Esophagus squamous epithelium (tissue), 5 donors: Measurements from ENCODE around the gene FARP2. TPM values are rescaled to one million over a fixed set of nuclear protein-coding genes. Genes with fewer than 3 reads are reported as not detected.

Source experiments
- DNase-seq: peaks from one replicate; lab custom pipeline; 2025; lab: John Stamatoyannopoulos, UW
- H3K27ac ChIP-seq, 4 donors: fragments of 200-600 bp; sonication (generic); one replicate each; pipeline ENCODE4 v1.5.1; 2016 to 2019; ENCODE audit warnings: mild to moderate bottlenecking in 1 of 4
- H3K27me3 ChIP-seq, 4 donors: fragments of 200-600 bp; sonication (generic); 1 replicate in 3 of 4; 2 replicates in 1 of 4; pipeline versions ENCODE4 v1.5.1 to v1.6.0; 2017 to 2021; ENCODE audit warnings: antibody characterized with exemption in 1 of 4
- H3K36me3 ChIP-seq, 3 donors: fragments of 200-600 bp; sonication (generic); one replicate each; pipeline ENCODE4 v1.5.1; 2016 to 2019
- H3K4me1 ChIP-seq, 3 donors: fragments of 200-600 bp; sonication (generic); one replicate each; pipeline ENCODE4 v1.5.1; 2017 to 2019
- H3K4me3 ChIP-seq, 4 donors: fragments of 200-600 bp; sonication (generic); 1 replicate in 3 of 4; 2 replicates in 1 of 4; pipeline ENCODE4 v1.5.1; 2016 to 2019; ENCODE audit warnings: mild to moderate bottlenecking in 2 of 4, moderate library complexity in 1 of 4
- H3K9me3 ChIP-seq, 3 donors: fragments of 200-600 bp; sonication (generic); one replicate each; pipeline ENCODE4 v1.5.1; 2016 to 2019
- CTCF ChIP-seq, 6 experiments: fragments of 450-650 bp in 4 of 6; fragments of 200-600 bp in 2 of 6; sonication (generic) in 2 of 6; IDR thresholded peaks; one replicate each; pipeline ENCODE4 v1.5.1; 2016 to 2019; ENCODE audit warnings: antibody characterized with exemption in 6 of 6, mild to moderate bottlenecking in 4 of 6, moderate library complexity in 4 of 6
- POLR2A ChIP-seq, 4 donors: fragments of 450-650 bp; IDR thresholded peaks; one replicate each; pipeline ENCODE4 v1.6.1; 2017; ENCODE audit warnings: antibody characterized with exemption in 4 of 4, mild to moderate bottlenecking in 4 of 4, moderate library complexity in 3 of 4
- WGBS, 2 donors: methylation state at CpG; one replicate each; pipeline ENCODE4 v1.1.5; 2018; 5-methylcytosine and 5-hydroxymethylcytosine counted together
- intact Hi-C: fragments of 100-400 bp; cut with DNase I; formaldehyde crosslinking; loops from one replicate; pipeline ENCODE4 v1.15.0; 2022
- total RNA-seq, 4 donors: library from RNA; depleted of rRNA; stranded (reverse); fragments of >200 nt; gene quantifications; one replicate each; pipeline ENCODE4 v1.1.0, GENCODE V29; 2016
- donor health status: DM: yes; HTN: yes; CAD: no.

FARP2 gene
- total RNA-seq, 4 donors from 2014 or later: 20.8 to 41.8 (median 37.1) TPM

- Histone ChIP-seq H3K4me3 (no peak overlapping the region), H3K4me1 (peaks cover 0 to 52% (median 19%) of the 10 kb centered on the region in 3 donors), H3K27ac (no peak overlapping the region), H3K27me3 (no peaks in the 10 kb centered on the region), H3K36me3 (peaks cover 0 to 14% (median 0%) of the 10 kb centered on the region in 3 donors), H3K9me3 (no peaks in the 10 kb centered on the region)
- intact Hi-C loops: no loop called here
- WGBS, 2 donors: 85 to 93% methylated on average over 7 of the region's 7 CpGs
- DNase-seq: no peak
- no peak for TF ChIP-seq POLR2A (IDR thresholded peaks at IDR 0.05)
- no peak for TF ChIP-seq CTCF (IDR thresholded peaks at IDR 0.05)
These were observed 3.5 kb downstream of the FARP2 start for GRCh38 chr2:241359481-241360045.

DNA sequence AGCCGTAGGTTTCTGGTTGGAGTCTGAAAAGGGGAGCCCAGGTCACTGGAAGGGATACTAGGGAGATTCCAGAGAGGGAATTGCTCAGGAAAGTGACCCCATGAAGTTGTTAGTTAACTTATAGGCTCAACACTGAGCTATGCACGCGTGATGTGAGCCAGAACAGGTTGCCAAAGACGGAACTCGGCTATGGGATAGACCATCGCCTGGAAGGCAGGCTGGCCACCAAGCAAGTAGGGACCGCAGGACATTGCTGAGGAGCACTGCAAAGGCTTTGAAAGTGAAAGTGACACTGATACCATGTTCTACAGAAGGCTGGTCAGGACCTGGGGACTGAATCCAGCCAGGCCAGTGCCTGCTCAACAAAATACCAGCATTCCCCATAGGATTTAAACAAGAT lies 7.3 kb downstream of the FARP2 start:
- H3K36me3 ChIP-seq: peaks cover 0 to 11% (median 0%) of the 10 kb centered on the region in 3 donors
- WGBS, 2 donors: 91 to 93% methylated on average over 6 to 7 of the region's 7 CpGs
- H3K4me1 ChIP-seq: peaks cover 0 to 35% (median 3%) of the 10 kb centered on the region in 3 donors

DNA sequence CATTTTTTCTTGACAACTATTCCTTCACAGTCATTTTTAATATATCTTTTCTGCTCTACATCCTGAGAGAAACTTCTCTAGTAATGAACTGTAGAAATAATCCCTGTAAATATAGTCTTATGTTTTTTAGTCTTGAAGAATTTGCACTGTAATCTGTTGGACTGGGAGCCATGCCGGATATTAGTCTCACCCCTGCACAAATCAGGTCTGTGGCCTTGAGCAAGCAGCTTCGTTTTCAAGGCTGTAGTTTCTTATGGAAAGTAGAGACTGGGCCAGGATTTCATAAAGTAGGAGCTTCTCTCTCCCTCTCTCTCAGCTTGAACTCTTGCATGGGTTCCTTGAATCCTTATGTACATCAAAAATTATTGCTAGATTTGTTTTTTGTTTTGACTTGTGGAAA lies 8.7 kb downstream of the FARP2 start:
- intact Hi-C loops: no loop called here
- H3K27me3 ChIP-seq: no peaks in the 10 kb centered on the region
- peaks cover 0 to 29% (median 0%) of the 10 kb centered on the region in 3 donors for H3K4me1 ChIP-seq
- no peak for TF ChIP-seq POLR2A (IDR thresholded peaks at IDR 0.05)
- TF ChIP-seq CTCF (IDR thresholded peaks at IDR 0.05): no peak
- no peak for DNase-seq
- peaks cover 0 to 11% (median 0%) of the 10 kb centered on the region in 3 donors for H3K36me3 ChIP-seq
- no peak overlapping the region for H3K4me3 ChIP-seq
- H3K9me3 ChIP-seq: no peaks in the 10 kb centered on the region
- no peak overlapping the region for H3K27ac ChIP-seq
- 63 to 64% methylated on average over 2 of the region's 2 CpGs for WGBS, 2 donors

More for the DNA sequence above, 7.3 kb downstream of the FARP2 start:
- intact Hi-C loops: no loop called here
- DNase-seq: no peak
- Histone ChIP-seq H3K27ac (no peak overlapping the region), H3K4me3 (no peak overlapping the region), H3K27me3 (no peaks in the 10 kb centered on the region), H3K9me3 (no peaks in the 10 kb centered on the region)
- TF ChIP-seq CTCF (IDR thresholded peaks at IDR 0.05) (no peak), POLR2A (IDR thresholded peaks at IDR 0.05) (no peak)

DNA sequence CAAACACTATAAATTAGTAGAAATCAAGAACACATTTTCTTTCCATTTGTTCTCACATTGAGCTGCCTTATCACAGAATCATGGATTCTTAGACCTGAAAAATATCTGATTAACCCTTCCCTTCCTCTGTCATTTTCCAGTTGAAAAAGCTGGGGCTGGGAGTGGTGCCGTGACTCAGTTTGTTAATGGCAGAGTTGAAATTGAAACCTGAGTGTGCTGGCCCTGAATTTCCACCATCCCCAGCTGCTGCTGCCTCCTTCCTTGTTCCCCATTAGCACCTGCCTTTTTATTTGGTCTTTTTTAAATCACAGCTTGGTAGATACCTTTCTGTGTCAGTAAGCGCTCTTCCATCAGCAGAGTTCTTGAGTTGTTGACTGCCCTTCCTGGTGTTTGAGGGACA lies 10.6 kb downstream of the FARP2 start:
- WGBS, 2 donors: 70 to 96% methylated on average over 2 of the region's 2 CpGs
- no peak for TF ChIP-seq POLR2A (IDR thresholded peaks at IDR 0.05)
- no peak for TF ChIP-seq CTCF (IDR thresholded peaks at IDR 0.05)
- H3K27me3 ChIP-seq: no peaks in the 10 kb centered on the region
- no peaks in the 10 kb centered on the region for H3K9me3 ChIP-seq
- H3K4me3 ChIP-seq: no peak overlapping the region
- H3K36me3 ChIP-seq: peaks cover 0 to 11% (median 0%) of the 10 kb centered on the region in 3 donors
- intact Hi-C loops: no loop called here
- H3K27ac ChIP-seq: no peak overlapping the region
- peaks cover 0 to 32% (median 0%) of the 10 kb centered on the region in 3 donors for H3K4me1 ChIP-seq
- DNase-seq: no peak

DNA sequence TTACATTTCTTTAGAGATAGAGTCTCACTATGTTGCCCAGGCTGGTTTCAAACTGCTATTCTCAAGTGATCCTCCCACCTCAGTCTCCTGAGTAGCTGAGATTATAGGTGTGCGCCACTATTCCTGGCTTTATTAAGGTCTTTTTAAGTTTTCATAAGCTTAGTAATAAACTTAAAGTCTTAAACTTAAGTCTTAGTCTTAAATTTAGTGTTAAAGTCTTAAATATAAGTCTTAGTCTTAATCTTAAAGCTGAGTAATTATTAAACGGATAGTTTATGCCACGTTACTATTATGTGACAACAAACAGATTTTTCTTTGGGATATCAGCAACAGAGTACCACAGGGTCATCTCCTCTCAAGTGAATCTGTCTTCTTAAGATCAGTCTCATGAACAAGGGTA lies 12.6 kb downstream of the FARP2 start:
- Histone ChIP-seq H3K27me3 (no peaks in the 10 kb centered on the region), H3K36me3 (peaks cover 0 to 12% (median 4%) of the 10 kb centered on the region in 3 donors), H3K4me1 (peaks cover 0 to 40% (median 4%) of the 10 kb centered on the region in 3 donors), H3K27ac (no peak overlapping the region), H3K4me3 (no peak overlapping the region), H3K9me3 (no peaks in the 10 kb centered on the region)
- 89 to 91% methylated on average over 3 of the region's 3 CpGs for WGBS, 2 donors
- intact Hi-C loops: no loop called here
- DNase-seq: no peak
- TF ChIP-seq POLR2A (IDR thresholded peaks at IDR 0.05): no peak
- TF ChIP-seq CTCF (IDR thresholded peaks at IDR 0.05): no peak
